OCI-M1 (cell line): ENCODE measurements around the gene KCNJ11.

ENCODE experiments used
- DNase-seq: peaks from one replicate; lab custom pipeline; 2025; lab: John Stamatoyannopoulos, UW

KCNJ11 gene

GRCh38 chr11:17353821-17354600, 34.4 kb downstream of the KCNJ11 start:
- peak; percentile 82 for DNase-seq

- DNase-seq, result peak; percentile 91
Observed at GRCh38 chr11:17352950-17353820, 35.3 kb downstream of the KCNJ11 start.

GRCh38 chr11:17351510-17352176, 36.8 kb downstream of the KCNJ11 start, which contains the start of gene NCR3LG1:
NCR3LG1 (plus strand) TSS chr11:17351800; CDS start chr11:17351970, 170 bp downstream.
- DNase-seq, result peak; percentile 87

GRCh38 chr11:17351172-17351509, 37.3 kb downstream of the KCNJ11 start:
- DNase-seq, result peak; percentile 76

- no peak for DNase-seq
Observed at GRCh38 chr11:17350455-17351171, 37.8 kb downstream of the KCNJ11 start.

- no peak for DNase-seq
Observed at GRCh38 chr11:17347676-17348075, 40.8 kb downstream of the KCNJ11 start.

- no peak for DNase-seq
Observed at GRCh38 chr11:17343907-17344306, 44.6 kb downstream of the KCNJ11 start.

GRCh38 chr11:17343257-17343656, 45.2 kb downstream of the KCNJ11 start:
- no peak for DNase-seq
